ENCODE measurements around the gene EBF4. TPM values are rescaled to one million over a fixed set of nuclear protein-coding genes. Genes with fewer than 3 reads are reported as not detected.
A peak's percentile ranks its signal among the peaks of the same experiment; 100 is the strongest.

EBF4 gene
- total and polyA plus RNA-seq, 12 donors, result 2.0 to 8.0 (median 3.7) TPM

DNA sequence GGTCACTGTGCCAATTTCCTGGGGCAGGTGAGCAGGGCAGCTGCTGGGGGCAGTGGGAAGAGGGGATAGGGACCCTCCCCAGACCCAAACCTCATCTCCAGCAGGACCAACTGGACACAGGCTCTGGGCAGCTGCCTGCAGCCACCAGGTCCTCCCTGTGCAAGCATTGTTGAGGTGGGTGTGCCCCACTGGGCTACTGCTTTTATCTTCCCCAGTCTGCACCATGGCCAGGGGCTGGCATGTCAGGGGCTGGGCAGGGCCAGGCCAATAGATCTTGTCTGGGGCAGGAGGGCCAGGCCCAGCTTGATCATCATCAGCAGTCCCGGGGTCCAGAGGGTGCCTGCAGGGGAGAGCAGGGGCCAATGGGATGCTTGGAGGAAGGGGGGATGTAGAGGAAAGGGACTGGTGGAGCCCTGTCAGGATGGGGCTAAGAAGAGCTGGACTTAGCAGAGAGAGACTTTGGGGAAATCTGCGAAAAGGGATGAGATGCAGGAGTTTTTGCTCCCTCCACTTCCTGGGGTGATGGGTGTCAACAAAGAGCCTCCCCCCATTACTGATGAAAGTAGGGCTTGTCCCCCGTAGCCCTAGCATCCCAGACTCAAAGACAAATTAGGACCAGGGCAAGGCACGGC lies 5.7 kb downstream of the EBF4 start:
- ATAC-seq, result no peak
- DNase-seq, result no peak
- no peaks in the 10 kb centered on the region for H3K9me3 ChIP-seq
- H3K27me3 ChIP-seq, result peaks cover 0 to 36% (median 14%) of the 10 kb centered on the region in 7 donors
- intact Hi-C loops (cut with DNase I), result loop anchor here in 3 of 10 donors (5.0 to 10.0 kb wide), 3 partner anchors 44 to 156 kb away; partner anchors contain the start of genes PCED1A (in 1 of the 3) and VPS16 (in 1 of the 3)
- no peak overlapping the region for H3K4me3 ChIP-seq
- 81 to 83% methylated on average over 4 of the region's 4 CpGs for WGBS, 2 donors
- no peaks in the 10 kb centered on the region for H3K36me3 ChIP-seq
- TF ChIP-seq, protein P1, sequence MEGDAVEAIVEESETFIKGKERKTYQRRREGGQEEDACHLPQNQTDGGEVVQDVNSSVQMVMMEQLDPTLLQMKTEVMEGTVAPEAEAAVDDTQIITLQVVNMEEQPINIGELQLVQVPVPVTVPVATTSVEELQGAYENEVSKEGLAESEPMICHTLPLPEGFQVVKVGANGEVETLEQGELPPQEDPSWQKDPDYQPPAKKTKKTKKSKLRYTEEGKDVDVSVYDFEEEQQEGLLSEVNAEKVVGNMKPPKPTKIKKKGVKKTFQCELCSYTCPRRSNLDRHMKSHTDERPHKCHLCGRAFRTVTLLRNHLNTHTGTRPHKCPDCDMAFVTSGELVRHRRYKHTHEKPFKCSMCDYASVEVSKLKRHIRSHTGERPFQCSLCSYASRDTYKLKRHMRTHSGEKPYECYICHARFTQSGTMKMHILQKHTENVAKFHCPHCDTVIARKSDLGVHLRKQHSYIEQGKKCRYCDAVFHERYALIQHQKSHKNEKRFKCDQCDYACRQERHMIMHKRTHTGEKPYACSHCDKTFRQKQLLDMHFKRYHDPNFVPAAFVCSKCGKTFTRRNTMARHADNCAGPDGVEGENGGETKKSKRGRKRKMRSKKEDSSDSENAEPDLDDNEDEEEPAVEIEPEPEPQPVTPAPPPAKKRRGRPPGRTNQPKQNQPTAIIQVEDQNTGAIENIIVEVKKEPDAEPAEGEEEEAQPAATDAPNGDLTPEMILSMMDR (IDR thresholded peaks at IDR 0.05), result no peak
- peaks cover 0 to 12% (median 3%) of the 10 kb centered on the region in 9 donors for H3K4me1 ChIP-seq
- H3K27ac ChIP-seq, result no peak overlapping the region

DNA sequence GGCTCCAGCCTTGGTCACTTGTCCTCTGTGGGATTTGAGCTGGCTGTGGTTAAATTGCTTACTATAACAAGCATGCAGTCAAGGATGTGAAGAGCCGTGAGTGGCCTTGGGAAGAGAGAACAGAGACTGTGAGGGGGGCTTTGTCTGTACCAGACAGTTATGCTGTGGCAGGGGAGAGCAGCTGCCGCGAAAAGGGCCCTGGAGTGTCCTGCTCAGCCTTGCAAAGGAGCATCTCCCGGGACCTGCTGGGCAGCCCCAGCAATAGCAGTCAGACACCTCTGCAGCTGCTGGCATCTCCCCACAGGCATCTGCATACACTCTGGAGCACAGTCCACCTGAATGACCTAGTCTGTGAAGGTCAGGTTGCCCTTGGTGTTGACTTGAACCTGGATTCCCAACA lies 6.3 kb downstream of the EBF4 start:
- Histone ChIP-seq H3K36me3 (no peaks in the 10 kb centered on the region), H3K27me3 (peaks cover 0 to 30% (median 8%) of the 10 kb centered on the region in 7 donors), H3K9me3 (no peaks in the 10 kb centered on the region), H3K4me1 (peaks cover 0 to 6% (median 0%) of the 10 kb centered on the region in 9 donors), H3K4me3 (no peak overlapping the region), H3K27ac (no peak overlapping the region)
- WGBS, 2 donors, result 88 to 93% methylated on average over 4 of the region's 4 CpGs
- TF ChIP-seq, protein P1 (IDR thresholded peaks at IDR 0.05), result no peak
- no peak for DNase-seq
- intact Hi-C loops (cut with DNase I), result loop anchor here in 3 of 10 donors (5.0 to 10.0 kb wide), 3 partner anchors 43 to 156 kb away; partner anchors contain the start of genes PCED1A (in 1 of the 3) and VPS16 (in 1 of the 3)
- no peak for ATAC-seq

DNA sequence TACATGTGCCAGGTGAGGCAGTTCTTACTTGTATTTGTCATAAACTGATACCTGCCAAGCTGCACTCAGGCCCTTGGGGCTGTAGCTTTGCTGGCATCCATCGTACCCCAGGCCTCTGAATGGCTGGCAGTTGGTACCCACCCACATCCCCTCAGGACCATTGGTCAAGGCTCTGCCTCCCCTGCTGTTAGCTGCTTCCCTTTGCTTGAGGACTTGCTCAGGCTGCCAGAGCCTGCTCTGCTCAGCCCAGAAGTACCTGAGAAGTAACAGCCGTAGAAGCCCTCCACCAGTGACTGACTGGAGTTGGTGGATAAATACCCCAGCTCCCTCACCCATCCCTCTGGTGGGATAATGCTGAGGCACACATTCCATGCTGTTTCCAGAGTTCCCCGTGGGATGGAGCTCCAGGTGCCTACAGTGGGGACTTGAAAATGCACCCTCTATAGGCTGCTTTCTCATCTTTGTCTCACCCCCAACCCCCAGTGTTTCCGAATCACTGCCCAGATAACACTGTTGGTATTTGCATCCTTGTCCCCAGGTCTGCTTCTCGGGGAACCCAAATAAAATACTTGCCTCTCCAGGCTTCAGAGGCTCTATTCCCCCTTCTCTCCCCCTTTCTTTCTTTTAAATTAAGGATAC lies 7.3 kb downstream of the EBF4 start:
- Histone ChIP-seq H3K27me3 (peaks cover 0 to 22% (median 0%) of the 10 kb centered on the region in 7 donors), H3K4me1 (no peaks in the 10 kb centered on the region), H3K9me3 (no peaks in the 10 kb centered on the region), H3K4me3 (no peak overlapping the region), H3K36me3 (no peaks in the 10 kb centered on the region), H3K27ac (no peak overlapping the region)
- DNase-seq, result no peak
- intact Hi-C loops (cut with DNase I), result loop anchor here in 3 of 10 donors (5.0 to 10.0 kb wide), 4 partner anchors 42 to 1717 kb away; partner anchors contain the start of genes PCED1A (in 1 of the 3) and VPS16 (in 1 of the 3)
- 81 to 87% methylated on average over 5 of the region's 5 CpGs for WGBS, 2 donors
- TF ChIP-seq, protein P1 (IDR thresholded peaks at IDR 0.05), result no peak
- no peak for ATAC-seq

DNA sequence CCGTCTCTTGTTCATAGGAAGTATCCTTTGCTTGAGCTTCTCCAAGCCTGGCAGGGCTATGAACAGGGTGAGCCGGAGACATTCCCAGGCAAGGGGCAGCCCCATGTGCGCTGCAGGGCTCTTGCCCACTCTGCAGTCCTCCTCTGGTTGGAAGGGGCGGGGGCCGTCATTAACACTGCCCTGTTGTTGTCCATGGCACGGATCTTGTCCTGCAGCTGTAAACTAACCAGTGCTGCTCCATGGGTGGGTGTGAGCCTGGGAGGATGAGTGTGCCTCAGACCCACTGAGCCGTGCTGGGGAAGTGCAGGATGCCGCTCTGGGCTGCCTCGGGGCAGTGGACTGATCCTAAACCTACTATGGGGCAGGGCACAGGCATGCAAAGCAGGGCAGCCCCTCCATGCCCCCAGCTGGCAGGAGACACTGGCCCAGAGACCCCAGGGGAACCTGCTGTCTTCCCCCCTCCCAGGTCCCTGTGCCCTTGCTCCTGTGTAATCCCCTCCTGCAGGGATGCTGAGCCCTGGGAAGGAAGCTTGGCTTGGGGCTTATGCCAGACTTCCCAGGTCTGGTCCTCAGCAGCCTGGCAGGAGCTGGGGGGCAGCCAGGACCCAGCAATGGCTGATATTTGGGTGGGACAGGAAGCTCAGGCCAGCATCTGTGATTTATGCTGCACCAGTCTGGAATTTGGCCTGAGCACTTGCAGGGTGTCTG lies 8.5 kb downstream of the EBF4 start:
- H3K9me3 ChIP-seq, result no peaks in the 10 kb centered on the region
- peaks cover 0 to 14% (median 0%) of the 10 kb centered on the region in 7 donors for H3K27me3 ChIP-seq
- 67 to 74% methylated on average over 9 of the region's 9 CpGs for WGBS, 2 donors
- ATAC-seq (peak in 1 of 8 donors; percentile 24), DNase-seq (no peak)
- no peak overlapping the region for H3K27ac ChIP-seq
- H3K4me3 ChIP-seq, result no peak overlapping the region
- no peaks in the 10 kb centered on the region for H3K36me3 ChIP-seq
- H3K4me1 ChIP-seq, result no peaks in the 10 kb centered on the region
- TF ChIP-seq, protein P1 (IDR thresholded peaks at IDR 0.05), result no peak
- intact Hi-C loops (cut with DNase I), result loop anchor here in 1 of 10 donors (5.0 kb wide), 1 partner anchor 1716 kb away; no protein-coding TSS in a partner anchor

Measured in heart right ventricle (tissue), 16 donors.